K562 (cell line): Measurements from ENCODE around the gene ZNF177. TPM values are rescaled to one million over a fixed set of nuclear protein-coding genes. Genes with fewer than 3 reads are reported as not detected.

Source experiments
- CREB1 ChIP-seq, 2 experiments: sonication (generic) in 1 of 2; formaldehyde crosslinking in 1 of 2; IDR thresholded peaks; 2 replicates each; pipeline versions ENCODE4 v1.6.1 to v1.8.0; 2012 to 2022; ENCODE audit warnings: inconsistent platforms in 1 of 2, mild to moderate bottlenecking in 1 of 2, missing genetic modification reagents in 1 of 2, moderate library complexity in 1 of 2
- MAFG ChIP-seq: fragments of 450-650 bp; conservative IDR thresholded peaks from 2 replicates; pipeline ENCODE4 v1.6.1; 2016; ENCODE audit warnings: missing genetic modification characterization, missing compliant biosample characterization
- MEF2D ChIP-seq: conservative IDR thresholded peaks from 2 replicates; pipeline ENCODE4 v1.6.1; 2016; ENCODE audit warnings: low read depth, missing genetic modification characterization, missing compliant biosample characterization
- PCBP1 ChIP-seq: fragments of 200-400 bp; formaldehyde crosslinking; IDR thresholded peaks from 2 replicates; pipeline ENCODE4 v1.6.1; 2018; ENCODE audit warnings: mild to moderate bottlenecking, low read depth, low read length; ENCODE audit not compliant: poor library complexity, severe bottlenecking
- TEAD4 ChIP-seq, 2 experiments: sonication (generic) in 1 of 2; formaldehyde crosslinking in 1 of 2; IDR thresholded peaks; 2 replicates each; pipeline versions ENCODE4 v1.6.1 to v1.8.0; 2012 to 2022; ENCODE audit warnings: borderline replicate concordance in 1 of 2, inconsistent platforms in 1 of 2, low read length in 1 of 2, mild to moderate bottlenecking in 1 of 2, missing genetic modification reagents in 1 of 2
- TGIF2 ChIP-seq: sonication (generic); formaldehyde crosslinking; IDR thresholded peaks from 2 replicates; pipeline ENCODE4 v1.8.1; 2022; ENCODE audit warnings: mild to moderate bottlenecking, missing genetic modification reagents, moderate library complexity
- ZNF444 ChIP-seq: fragments of 250-450 bp; sonication (Bioruptor Pico); IDR thresholded peaks from 2 replicates; pipeline ENCODE4 v1.4.0; 2020; ENCODE audit warnings: mild to moderate bottlenecking, moderate library complexity
- polyA plus RNA-seq, 8 experiments: library from polyadenylated mRNA; depleted of rRNA in 4 of 8; stranded (reverse) in 5 of 8; unstranded in 3 of 8; fragments of >200 nt; fragmentation: Nextera tagmentation in 2 of 8; fragmentation: Illumina TruSeq in 1 of 8; extraction: Ambion mirVana in 2 of 8; extraction: Trizol in 1 of 8; gene quantifications; 2 replicates each; pipeline versions ENCODE4 v1.2.1 to v1.2.3, GENCODE V29; 2011 to 2014; ENCODE audit warnings: inconsistent platforms in 1 of 8, missing spikeins in 1 of 8
- total RNA-seq, 7 experiments: library from RNA; depleted of rRNA in 6 of 7; stranded (reverse); fragments of >200 nt in 6 of 7; fragmentation: Illumina TruSeq in 2 of 7; extraction: Trizol in 2 of 7; gene quantifications; 2 replicates each; pipeline versions ENCODE4 v1.2.1 to v1.2.3, GENCODE V29; 2011 to 2021; ENCODE audit warnings: low replicate concordance in 1 of 7
- TF ChIP-seq, protein P1 (sequence below), 3 experiments: fragments of 200-800 bp in 1 of 3; fragments of 250-450 bp in 1 of 3; fragments of 450-650 bp in 1 of 3; sonication (Bioruptor Pico) in 1 of 3; sonication (Bioruptor generic) in 1 of 3; formaldehyde crosslinking in 1 of 3; IDR thresholded peaks; 2 replicates each; pipeline versions ENCODE4 v1.6.1 to v1.8.0; 2016 to 2022; ENCODE audit warnings: mild to moderate bottlenecking in 2 of 3, missing genetic modification characterization in 2 of 3, missing compliant biosample characterization in 1 of 3, moderate library complexity in 1 of 3
- TF ChIP-seq, protein P2 (sequence below): fragments of 450-650 bp; IDR thresholded peaks from 2 replicates; pipeline ENCODE4 v1.6.1; 2016; ENCODE audit warnings: mild to moderate bottlenecking, moderate library complexity
- TF ChIP-seq, protein P3 (sequence below): fragments of 250-450 bp; sonication (Bioruptor Pico); IDR thresholded peaks from 2 replicates; pipeline ENCODE4 v1.5.0; 2021

The ZNF177 gene
- total and polyA plus RNA-seq, 9 of the 15 experiments (the other 6 are each of a cell fraction or from before 2014, with no cell fraction given), result 0.25 to 1.8 (median 1.1) TPM

DNA sequence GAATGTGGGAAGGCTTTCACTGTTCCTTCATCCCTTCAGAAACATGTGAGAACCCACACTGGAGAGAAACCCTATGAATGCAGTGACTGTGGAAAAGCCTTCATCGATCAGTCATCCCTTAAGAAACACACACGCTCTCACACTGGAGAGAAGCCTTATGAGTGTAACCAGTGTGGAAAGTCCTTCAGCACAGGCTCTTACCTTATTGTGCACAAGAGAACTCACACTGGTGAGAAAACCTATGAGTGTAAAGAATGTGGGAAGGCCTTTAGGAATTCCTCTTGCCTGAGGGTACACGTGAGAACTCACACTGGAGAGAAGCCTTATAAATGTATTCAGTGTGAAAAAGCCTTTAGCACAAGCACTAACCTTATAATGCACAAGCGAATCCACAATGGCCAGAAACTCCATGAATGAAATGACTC lies 18.6 kb downstream of the ZNF177 start (continued):
- TF ChIP-seq, protein P1, sequence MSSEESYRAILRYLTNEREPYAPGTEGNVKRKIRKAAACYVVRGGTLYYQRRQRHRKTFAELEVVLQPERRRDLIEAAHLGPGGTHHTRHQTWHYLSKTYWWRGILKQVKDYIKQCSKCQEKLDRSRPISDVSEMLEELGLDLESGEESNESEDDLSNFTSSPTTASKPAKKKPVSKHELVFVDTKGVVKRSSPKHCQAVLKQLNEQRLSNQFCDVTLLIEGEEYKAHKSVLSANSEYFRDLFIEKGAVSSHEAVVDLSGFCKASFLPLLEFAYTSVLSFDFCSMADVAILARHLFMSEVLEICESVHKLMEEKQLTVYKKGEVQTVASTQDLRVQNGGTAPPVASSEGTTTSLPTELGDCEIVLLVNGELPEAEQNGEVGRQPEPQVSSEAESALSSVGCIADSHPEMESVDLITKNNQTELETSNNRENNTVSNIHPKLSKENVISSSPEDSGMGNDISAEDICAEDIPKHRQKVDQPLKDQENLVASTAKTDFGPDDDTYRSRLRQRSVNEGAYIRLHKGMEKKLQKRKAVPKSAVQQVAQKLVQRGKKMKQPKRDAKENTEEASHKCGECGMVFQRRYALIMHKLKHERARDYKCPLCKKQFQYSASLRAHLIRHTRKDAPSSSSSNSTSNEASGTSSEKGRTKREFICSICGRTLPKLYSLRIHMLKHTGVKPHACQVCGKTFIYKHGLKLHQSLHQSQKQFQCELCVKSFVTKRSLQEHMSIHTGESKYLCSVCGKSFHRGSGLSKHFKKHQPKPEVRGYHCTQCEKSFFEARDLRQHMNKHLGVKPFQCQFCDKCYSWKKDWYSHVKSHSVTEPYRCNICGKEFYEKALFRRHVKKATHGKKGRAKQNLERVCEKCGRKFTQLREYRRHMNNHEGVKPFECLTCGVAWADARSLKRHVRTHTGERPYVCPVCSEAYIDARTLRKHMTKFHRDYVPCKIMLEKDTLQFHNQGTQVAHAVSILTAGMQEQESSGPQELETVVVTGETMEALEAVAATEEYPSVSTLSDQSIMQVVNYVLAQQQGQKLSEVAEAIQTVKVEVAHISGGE (CRISPR knock-in tag; IDR thresholded peaks at IDR 0.05), result no peak
- no peak for TF ChIP-seq CREB1 (IDR thresholded peaks at IDR 0.05)
- TF ChIP-seq CREB1 (CRISPR knock-in tag; IDR thresholded peaks at IDR 0.05), result no peak
- no peak for TF ChIP-seq MAFG (tag)
- TF ChIP-seq, protein P2, sequence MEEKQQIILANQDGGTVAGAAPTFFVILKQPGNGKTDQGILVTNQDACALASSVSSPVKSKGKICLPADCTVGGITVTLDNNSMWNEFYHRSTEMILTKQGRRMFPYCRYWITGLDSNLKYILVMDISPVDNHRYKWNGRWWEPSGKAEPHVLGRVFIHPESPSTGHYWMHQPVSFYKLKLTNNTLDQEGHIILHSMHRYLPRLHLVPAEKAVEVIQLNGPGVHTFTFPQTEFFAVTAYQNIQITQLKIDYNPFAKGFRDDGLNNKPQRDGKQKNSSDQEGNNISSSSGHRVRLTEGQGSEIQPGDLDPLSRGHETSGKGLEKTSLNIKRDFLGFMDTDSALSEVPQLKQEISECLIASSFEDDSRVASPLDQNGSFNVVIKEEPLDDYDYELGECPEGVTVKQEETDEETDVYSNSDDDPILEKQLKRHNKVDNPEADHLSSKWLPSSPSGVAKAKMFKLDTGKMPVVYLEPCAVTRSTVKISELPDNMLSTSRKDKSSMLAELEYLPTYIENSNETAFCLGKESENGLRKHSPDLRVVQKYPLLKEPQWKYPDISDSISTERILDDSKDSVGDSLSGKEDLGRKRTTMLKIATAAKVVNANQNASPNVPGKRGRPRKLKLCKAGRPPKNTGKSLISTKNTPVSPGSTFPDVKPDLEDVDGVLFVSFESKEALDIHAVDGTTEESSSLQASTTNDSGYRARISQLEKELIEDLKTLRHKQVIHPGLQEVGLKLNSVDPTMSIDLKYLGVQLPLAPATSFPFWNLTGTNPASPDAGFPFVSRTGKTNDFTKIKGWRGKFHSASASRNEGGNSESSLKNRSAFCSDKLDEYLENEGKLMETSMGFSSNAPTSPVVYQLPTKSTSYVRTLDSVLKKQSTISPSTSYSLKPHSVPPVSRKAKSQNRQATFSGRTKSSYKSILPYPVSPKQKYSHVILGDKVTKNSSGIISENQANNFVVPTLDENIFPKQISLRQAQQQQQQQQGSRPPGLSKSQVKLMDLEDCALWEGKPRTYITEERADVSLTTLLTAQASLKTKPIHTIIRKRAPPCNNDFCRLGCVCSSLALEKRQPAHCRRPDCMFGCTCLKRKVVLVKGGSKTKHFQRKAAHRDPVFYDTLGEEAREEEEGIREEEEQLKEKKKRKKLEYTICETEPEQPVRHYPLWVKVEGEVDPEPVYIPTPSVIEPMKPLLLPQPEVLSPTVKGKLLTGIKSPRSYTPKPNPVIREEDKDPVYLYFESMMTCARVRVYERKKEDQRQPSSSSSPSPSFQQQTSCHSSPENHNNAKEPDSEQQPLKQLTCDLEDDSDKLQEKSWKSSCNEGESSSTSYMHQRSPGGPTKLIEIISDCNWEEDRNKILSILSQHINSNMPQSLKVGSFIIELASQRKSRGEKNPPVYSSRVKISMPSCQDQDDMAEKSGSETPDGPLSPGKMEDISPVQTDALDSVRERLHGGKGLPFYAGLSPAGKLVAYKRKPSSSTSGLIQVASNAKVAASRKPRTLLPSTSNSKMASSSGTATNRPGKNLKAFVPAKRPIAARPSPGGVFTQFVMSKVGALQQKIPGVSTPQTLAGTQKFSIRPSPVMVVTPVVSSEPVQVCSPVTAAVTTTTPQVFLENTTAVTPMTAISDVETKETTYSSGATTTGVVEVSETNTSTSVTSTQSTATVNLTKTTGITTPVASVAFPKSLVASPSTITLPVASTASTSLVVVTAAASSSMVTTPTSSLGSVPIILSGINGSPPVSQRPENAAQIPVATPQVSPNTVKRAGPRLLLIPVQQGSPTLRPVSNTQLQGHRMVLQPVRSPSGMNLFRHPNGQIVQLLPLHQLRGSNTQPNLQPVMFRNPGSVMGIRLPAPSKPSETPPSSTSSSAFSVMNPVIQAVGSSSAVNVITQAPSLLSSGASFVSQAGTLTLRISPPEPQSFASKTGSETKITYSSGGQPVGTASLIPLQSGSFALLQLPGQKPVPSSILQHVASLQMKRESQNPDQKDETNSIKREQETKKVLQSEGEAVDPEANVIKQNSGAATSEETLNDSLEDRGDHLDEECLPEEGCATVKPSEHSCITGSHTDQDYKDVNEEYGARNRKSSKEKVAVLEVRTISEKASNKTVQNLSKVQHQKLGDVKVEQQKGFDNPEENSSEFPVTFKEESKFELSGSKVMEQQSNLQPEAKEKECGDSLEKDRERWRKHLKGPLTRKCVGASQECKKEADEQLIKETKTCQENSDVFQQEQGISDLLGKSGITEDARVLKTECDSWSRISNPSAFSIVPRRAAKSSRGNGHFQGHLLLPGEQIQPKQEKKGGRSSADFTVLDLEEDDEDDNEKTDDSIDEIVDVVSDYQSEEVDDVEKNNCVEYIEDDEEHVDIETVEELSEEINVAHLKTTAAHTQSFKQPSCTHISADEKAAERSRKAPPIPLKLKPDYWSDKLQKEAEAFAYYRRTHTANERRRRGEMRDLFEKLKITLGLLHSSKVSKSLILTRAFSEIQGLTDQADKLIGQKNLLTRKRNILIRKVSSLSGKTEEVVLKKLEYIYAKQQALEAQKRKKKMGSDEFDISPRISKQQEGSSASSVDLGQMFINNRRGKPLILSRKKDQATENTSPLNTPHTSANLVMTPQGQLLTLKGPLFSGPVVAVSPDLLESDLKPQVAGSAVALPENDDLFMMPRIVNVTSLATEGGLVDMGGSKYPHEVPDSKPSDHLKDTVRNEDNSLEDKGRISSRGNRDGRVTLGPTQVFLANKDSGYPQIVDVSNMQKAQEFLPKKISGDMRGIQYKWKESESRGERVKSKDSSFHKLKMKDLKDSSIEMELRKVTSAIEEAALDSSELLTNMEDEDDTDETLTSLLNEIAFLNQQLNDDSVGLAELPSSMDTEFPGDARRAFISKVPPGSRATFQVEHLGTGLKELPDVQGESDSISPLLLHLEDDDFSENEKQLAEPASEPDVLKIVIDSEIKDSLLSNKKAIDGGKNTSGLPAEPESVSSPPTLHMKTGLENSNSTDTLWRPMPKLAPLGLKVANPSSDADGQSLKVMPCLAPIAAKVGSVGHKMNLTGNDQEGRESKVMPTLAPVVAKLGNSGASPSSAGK, result no peak
- TF ChIP-seq TEAD4 (IDR thresholded peaks at IDR 0.05; ENCODE audit: low read length), result no peak
- TF ChIP-seq TEAD4 (CRISPR knock-in tag; IDR thresholded peaks at IDR 0.05; ENCODE audit: borderline replicate concordance), result no peak
- no peak for TF ChIP-seq PCBP1
- TF ChIP-seq ZNF444 (CRISPR knock-in tag), result no peak
- TF ChIP-seq, protein P3, sequence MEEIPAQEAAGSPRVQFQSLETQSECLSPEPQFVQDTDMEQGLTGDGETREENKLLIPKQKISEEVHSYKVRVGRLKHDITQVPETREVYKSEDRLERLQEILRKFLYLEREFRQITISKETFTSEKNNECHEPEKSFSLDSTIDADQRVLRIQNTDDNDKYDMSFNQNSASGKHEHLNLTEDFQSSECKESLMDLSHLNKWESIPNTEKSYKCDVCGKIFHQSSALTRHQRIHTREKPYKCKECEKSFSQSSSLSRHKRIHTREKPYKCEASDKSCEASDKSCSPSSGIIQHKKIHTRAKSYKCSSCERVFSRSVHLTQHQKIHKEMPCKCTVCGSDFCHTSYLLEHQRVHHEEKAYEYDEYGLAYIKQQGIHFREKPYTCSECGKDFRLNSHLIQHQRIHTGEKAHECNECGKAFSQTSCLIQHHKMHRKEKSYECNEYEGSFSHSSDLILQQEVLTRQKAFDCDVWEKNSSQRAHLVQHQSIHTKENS, result no peak
- TF ChIP-seq TGIF2, result no peak
- no peak for TF ChIP-seq MEF2D (tag)
